GM21367 (cell line): Measurements from ENCODE around the gene ACSM4.
"Not testable (repeated sequence)": the region's sequence is repeated elsewhere in the genome, so short reads cannot be mapped to it uniquely, and the experiment has no call there.

Experiments used
- ATAC-seq: cut with Tn5 transposase; IDR thresholded peaks from one replicate; pipeline ENCODE4 v1.9.1; 2021; ENCODE audit not compliant: unreplicated experiment

Gene ACSM4

DNA sequence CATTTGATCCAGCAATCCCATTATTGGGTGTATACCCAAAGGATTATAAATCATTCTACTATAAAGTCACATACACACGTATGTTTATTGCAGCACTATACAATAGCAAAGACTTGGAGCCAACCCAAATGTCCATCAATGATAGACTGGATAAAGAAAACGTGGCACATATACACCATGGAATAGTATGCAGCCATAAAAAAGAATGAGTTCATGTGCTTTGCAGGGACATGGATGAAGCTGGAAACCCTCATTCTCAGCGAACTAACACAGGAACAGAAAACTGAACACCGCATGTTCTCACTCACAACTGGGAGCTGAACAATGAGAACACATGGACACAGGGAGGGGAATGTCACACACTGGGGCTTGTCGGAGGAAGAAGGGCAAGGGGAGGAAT, 33.9 kb downstream of the ACSM4 start:
- not testable (repeated sequence) for ATAC-seq

DNA sequence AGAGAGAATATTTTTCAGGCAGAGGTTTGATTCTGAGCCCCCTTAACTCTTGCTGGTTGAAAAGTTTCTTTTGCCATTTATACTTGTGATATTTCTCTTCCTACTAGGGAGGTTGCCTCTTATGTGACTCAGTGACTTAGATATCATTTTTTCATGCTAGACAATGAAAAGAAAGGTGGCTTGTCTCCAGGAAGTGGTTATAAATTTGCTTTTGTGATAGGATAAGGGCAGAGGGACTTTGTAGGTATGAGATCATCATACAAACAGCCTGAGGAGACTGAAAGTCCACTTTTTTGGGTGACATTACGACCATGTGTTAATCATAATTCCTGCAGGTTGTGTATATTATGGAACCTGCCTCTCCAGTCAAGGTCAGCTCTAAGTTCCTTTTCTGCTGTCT, 35.8 kb downstream of the ACSM4 start:
- ATAC-seq, result no peak

DNA sequence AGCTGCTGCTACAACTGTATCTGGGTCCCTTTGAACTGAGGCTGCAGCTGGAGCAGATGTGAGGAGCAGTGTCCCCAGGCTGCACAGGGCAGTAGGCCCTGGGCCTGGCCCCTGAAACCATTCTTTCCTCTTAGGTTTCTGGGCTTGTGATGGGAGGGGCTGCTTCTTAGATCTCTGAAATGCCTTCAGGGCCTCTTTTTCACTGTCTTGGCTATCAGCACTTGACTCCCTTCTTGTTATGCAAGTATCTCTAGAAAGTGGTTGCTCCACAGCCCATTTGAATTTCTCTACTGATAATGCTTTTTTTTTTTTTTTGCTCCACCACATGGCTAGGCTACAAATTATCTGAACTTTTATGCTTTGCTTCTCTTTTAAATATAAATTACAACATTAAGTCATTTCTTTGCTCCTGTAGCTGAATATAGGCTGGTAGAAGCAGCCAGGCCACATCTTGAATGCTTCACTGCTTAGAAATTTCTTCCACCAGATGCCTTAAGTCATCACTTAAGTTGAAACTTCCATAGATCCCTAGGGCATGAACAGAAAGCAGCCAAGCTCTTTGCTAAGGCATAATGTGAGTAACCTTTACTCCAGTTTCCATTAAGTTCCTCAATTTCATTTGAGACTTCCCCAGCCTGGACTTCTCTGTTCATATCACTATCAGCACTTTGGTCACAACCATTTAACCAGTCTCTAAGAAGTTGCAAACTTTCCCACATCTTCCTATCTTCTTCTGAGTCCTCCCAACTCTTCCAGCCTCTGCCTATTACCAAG, 41.1 kb downstream of the ACSM4 start:
- no peak for ATAC-seq

DNA sequence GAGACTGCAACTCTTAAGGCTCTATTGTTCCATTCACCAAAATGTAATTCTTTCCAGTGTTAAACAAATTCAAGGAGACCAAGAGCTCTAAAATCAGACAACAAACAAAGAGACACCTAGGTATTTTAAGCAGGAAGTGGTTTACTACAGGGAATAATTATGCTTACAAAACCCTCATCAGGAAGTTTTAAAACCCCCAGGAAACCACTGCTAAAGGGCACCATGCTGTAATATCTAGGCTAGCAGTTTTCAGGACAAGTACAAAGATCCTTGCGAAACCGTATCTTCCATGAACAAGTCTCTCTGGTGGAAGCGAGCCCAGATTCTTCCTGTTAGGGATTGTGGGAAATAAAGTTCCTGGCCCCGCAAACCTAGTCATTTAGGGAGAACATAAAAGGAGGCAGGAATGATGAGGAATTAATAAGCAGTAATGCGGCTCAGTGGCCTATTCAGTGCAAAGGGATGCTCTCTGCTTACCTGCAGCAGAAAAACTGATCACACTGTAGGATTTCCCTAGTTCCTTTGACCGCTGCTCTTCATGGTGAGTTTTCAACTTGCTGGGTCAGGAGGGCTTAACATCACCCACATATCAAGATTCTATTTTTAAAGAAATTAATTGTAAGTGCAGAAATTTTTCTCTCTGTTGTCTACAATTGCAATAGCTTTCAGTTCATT, 42.8 kb downstream of the ACSM4 start:
- ATAC-seq, result no peak

DNA sequence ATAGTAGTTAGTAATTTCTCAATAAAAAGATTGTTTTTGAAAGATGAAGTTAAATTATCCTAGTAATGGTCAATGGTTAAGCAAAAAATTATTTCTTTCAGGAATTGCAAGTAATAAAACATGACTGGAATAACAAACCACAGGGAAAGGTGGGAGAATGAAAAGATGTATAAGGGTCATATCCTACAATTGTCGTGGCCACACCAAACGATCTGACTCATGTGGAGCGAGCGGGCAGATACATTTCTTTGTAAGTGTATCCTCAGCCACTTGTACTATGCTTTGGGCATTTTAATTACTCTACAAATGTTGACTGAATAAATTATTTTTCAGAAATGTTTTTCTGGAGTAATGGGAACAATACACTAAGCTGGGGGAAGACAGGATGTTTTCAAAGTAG, 45.5 kb downstream of the ACSM4 start:
- no peak for ATAC-seq

DNA sequence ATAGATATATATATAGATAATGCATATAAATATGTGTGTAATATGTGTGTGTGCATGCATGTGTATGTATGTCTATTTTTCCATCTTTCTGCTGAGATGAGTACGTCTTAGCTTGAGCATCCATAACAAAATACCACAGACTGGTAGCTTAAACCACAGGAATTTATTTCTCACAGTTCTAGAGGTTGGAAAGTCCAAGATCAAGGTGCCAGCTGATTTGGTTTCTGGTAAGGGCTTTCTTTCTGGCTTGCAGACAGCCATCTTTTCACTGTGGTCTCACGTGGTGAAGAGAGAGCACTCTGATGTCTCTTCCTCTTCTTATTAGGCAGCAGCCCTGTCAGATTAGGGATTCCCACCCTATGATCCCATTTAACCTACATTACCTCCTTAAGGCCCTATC, 47.3 kb downstream of the ACSM4 start:
- ATAC-seq, result no peak

DNA sequence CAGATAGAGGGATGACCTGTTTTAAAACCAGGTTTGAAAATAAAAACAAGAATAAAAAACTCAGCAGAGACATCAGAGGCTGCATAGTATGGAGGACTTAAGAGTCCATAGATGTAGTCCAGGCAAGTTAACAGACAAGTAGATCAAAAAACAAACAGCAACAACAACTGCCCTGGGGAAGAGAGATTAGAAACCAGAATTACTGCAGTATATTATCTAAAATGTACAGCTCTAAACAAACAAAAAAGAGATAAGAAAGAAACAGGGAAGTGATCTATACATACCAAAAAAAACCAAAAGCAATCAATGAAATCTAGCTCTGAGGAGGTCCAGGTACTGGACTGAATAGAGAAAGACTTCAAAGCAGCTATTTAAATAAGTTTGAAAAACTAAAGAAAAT, 48.8 kb downstream of the ACSM4 start:
- no peak for ATAC-seq

DNA sequence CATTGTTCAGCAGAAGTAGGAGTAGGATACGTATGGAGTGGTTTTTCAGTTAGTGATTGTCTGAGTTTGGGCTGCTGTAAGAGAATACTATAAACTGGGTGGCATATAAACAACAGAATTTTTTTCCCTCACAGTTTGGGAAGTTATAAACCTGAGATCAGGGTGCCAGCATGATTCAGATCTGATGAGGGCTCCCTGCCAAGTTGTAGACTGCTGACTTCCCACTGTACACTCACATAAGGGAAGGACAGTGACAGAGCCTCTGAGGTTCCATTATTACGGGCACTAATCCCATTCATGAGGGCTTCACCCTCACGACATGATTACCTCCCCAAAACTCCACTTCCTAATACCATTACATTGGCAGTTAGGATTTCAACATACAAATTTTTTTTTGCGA, 50.7 kb downstream of the ACSM4 start:
- no peak for ATAC-seq

DNA sequence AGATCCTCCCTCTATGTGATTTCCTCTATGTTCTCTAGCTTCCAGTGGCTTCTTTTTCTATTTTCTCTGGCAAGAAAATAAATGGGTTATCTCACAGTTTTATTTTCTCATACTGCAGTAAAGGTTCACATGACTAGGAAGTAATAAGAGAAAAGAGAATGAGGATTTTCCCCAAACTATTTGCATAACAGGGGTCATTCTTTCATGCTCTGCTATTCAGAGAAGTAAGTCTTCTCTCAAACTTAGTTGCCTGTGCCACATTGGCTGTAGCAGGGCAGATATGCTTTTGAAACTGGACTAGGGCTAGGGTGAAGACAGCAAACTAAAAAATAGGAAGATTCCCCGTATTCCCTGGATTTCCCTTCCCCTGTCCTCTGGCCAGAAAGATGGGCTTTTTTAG, 57.4 kb downstream of the ACSM4 start:
- no peak for ATAC-seq

DNA sequence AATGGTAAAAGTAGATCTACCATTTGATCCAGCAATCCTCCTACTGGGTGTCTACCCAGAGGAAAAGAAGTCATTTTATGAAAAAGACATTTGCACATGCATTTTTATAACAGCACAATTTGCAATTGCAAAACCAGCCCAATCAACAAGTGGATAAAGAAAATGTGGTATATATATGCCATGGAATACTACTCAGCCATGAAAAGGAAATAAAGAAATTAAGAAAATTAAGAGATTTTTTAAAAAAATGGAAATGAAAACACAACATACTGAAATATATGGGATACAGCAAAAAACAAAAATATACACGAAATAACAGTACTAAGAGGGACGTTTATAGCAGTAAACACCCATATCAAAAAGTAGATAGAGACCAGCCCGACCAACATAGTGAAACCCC, 58.9 kb downstream of the ACSM4 start:
- no peak for ATAC-seq

DNA sequence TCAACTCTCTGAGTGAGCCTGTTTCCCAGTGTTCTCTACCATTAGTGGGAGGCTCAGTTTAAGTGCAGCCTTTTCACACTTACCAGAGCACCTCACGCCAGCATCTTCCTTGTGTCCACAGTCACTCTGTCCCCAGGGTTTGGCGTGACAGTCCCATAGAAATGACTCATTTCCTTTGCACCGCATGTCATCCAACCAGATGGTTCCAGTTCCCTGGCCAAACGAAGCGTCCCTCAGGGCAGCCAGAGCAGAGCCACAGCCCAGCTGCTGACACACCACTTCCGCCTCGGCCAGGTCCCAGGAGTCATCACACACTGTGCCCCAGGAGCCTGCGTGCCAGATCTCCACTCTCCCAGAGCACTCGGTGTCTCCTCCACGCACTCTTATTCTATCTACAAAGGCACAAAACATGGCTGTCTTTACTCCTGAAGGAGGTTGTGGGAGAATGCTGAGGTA, 65.4 kb downstream of the ACSM4 start:
- ATAC-seq, result no peak

DNA sequence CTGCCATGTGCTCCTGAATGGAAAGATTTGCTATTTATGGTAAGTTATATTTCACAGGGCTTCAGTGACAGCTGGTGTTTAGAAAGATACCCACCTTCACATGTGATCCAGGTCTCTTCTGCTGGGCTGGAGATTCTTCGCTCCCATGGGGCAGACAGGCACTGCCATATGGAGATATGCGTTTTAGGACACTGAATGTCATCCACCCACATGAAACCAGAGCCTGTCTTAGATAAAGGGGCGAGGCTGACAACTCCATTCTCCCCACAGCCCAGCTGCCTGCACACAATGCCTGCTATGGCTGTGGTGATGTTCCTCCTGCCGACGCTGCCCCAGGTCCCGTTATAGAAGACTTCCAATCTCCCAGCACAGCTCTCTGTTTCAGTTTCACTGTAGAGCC, 69.4 kb downstream of the ACSM4 start:
- no peak for ATAC-seq

DNA sequence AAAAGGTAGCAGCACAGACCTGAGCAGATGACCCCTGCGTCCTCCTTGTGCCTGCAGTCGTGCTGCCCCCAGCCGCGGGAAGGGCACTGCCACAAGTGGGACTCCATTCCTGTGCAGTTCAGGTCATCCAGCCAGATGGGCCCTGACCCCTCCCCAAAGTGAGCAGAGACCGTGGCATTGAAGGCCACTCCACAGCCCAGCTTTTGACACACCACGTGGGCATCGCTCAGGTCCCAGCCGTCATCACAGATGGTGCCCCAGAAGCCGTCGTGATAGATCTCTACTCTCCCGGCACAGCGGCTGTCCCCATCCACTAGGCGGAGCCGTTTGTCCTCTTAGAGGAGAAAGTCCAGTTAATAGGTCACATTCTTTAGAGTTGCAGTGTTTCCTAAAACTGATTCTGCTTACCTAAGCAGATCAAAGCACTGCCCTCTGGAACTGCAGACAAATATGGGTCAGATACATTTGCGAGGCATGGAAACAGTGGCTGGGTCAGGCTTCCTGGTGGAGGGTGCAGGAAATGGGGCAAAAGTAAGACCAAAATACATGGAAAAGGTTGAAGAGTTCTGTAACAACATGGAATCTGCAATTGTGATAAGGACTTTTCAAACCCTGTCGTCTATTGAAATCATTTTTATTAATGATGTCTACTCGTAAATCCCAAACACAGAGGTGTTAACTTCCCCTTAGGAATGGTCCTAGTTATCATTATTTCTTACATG, 70.7 kb downstream of the ACSM4 start:
- no peak for ATAC-seq

DNA sequence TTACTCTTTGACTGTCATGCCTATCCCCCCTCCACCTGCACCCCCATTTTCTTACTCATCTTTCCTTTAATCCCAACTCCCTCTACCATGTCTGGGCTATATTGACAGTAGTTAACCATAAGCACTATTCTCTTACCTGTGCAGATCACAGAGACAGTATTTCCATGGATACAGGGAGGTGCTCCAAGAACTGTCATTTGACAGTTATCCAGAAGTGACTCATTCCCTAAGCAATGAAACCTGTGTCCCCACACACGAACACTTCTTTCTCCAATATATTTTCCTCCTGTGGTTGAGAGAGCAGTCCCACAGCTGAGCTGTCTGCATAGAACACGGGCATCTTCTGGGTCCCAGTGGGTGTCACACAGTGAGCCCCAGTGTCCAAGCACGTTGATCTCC, 71.3 kb downstream of the ACSM4 start:
- no peak for ATAC-seq

DNA sequence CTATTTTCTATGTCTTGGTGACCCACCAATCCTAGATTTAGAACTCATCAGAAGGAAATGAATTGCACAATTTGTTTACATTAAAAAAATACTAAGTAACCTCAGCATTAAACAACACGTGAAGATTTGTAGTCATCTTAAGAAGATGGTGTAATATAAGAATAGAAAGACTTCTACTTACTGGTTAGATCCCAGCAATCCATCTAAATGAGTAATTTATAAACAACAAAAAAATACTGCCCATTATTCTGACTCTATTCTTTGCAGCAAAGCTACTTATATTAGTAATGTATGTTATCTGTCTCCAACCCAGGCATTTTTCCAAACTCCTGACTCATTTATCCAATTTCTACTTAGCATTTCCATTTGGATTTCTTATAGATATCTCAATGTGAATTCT, 72.3 kb downstream of the ACSM4 start:
- no peak for ATAC-seq
